Suprapubic skin (tissue), 4 donors: ENCODE results near the gene SLC39A13. TPM values are rescaled to one million over a fixed set of nuclear protein-coding genes. Genes with fewer than 3 reads are reported as not detected.

Experiments used
- DNase-seq, 2 donors: peaks; one replicate each; pipeline ENCODE4 v3.0.0-alpha.2; 2019; ENCODE audit warnings: low spot score in 2 of 2
- H3K27ac ChIP-seq: fragments of 200-600 bp; sonication (generic); one replicate; pipeline ENCODE4 v1.5.1; 2019
- H3K27me3 ChIP-seq: fragments of 200-600 bp; sonication (generic); one replicate; pipeline ENCODE4 v1.5.1; 2019
- H3K36me3 ChIP-seq: fragments of 200-600 bp; sonication (generic); one replicate; pipeline ENCODE4 v1.5.1; 2019
- H3K4me1 ChIP-seq: fragments of 200-600 bp; sonication (generic); one replicate; pipeline ENCODE4 v1.5.1; 2019
- H3K4me3 ChIP-seq: fragments of 200-600 bp; sonication (generic); one replicate; pipeline ENCODE4 v1.5.1; 2019; ENCODE audit warnings: mild to moderate bottlenecking
- H3K9me3 ChIP-seq: fragments of 200-600 bp; sonication (generic); one replicate; pipeline ENCODE4 v1.5.1; 2019
- CTCF ChIP-seq, 2 donors: fragments of 200-600 bp in 1 of 2; fragments of 450-650 bp in 1 of 2; sonication (generic) in 1 of 2; IDR thresholded peaks; one replicate each; pipeline ENCODE4 v1.5.1; 2016 to 2019; ENCODE audit warnings: antibody characterized with exemption in 2 of 2, mild to moderate bottlenecking in 1 of 2, moderate library complexity in 1 of 2
- EP300 ChIP-seq: sonication (generic); formaldehyde crosslinking; IDR thresholded peaks from one replicate; pipeline ENCODE4 v1.6.1; 2017; ENCODE audit warnings: antibody characterized with exemption
- POLR2A ChIP-seq, 2 donors: fragments of 450-650 bp; IDR thresholded peaks; one replicate each; pipeline ENCODE4 v1.6.1; 2017; ENCODE audit warnings: antibody characterized with exemption in 2 of 2, mild to moderate bottlenecking in 2 of 2, moderate library complexity in 2 of 2
- POLR2AphosphoS5 ChIP-seq, 3 donors: sonication (generic); formaldehyde crosslinking; IDR thresholded peaks; one replicate each; pipeline ENCODE4 v1.6.1; 2017; ENCODE audit warnings: antibody characterized with exemption in 3 of 3
- WGBS: methylation state at CpG from one replicate; pipeline ENCODE4 v1.1.5; 2018; 5-methylcytosine and 5-hydroxymethylcytosine counted together
- total RNA-seq, 4 donors: library from RNA; depleted of rRNA; stranded (reverse); fragments of >200 nt; gene quantifications; one replicate each; pipeline ENCODE4 v1.1.0, GENCODE V29; 2016

SLC39A13 gene
- total RNA-seq, 4 donors from 2014 or later: 45.5 to 53.8 (median 52.3) TPM

- WGBS: 75% methylated on average over 16 of the region's 32 CpGs
- no peaks in the 10 kb centered on the region for H3K27me3 ChIP-seq
- no peak for DNase-seq
- no peak within 1 kb of the TSS for H3K27ac ChIP-seq
- H3K4me1 ChIP-seq: no peaks in the 10 kb centered on the region
- no peaks in the 10 kb centered on the region for H3K36me3 ChIP-seq
- H3K9me3 ChIP-seq: no peaks in the 10 kb centered on the region
- TF ChIP-seq CTCF (IDR thresholded peaks at IDR 0.05) (no peak), EP300 (no peak), POLR2AphosphoS5 (IDR thresholded peaks at IDR 0.05) (no peak), POLR2A (IDR thresholded peaks at IDR 0.05) (no peak)
- no peak within 1 kb of the TSS for H3K4me3 ChIP-seq
Observed at GRCh38 chr11:47448566-47449427, 40.4 kb downstream of the SLC39A13 start, which contains the start of gene RAPSN. Gene RAPSN, minus strand, starts transcription at chr11:47449136. Its CDS starts 172 bp downstream, at chr11:47448964.

- DNase-seq: no peak
- no peak overlapping the region for H3K4me3 ChIP-seq
- no peak overlapping the region for H3K27ac ChIP-seq
- H3K27me3 ChIP-seq: no peaks in the 10 kb centered on the region
- H3K9me3 ChIP-seq: no peaks in the 10 kb centered on the region
- H3K36me3 ChIP-seq: no peaks in the 10 kb centered on the region
- TF ChIP-seq CTCF (IDR thresholded peaks at IDR 0.05) (no peak), POLR2AphosphoS5 (IDR thresholded peaks at IDR 0.05) (no peak), POLR2A (IDR thresholded peaks at IDR 0.05) (no peak), EP300 (no peak)
- no peaks in the 10 kb centered on the region for H3K4me1 ChIP-seq
- WGBS: 64% methylated on average over 6 of the region's 8 CpGs
Observed at GRCh38 chr11:47449541-47449940, 41.2 kb downstream of the SLC39A13 start.

- H3K4me3 ChIP-seq: no peak overlapping the region
- no peaks in the 10 kb centered on the region for H3K4me1 ChIP-seq
- DNase-seq: no peak
- no peaks in the 10 kb centered on the region for H3K36me3 ChIP-seq
- no peaks in the 10 kb centered on the region for H3K27me3 ChIP-seq
- H3K9me3 ChIP-seq: no peaks in the 10 kb centered on the region
- WGBS: 65% methylated on average over 4 of the region's 4 CpGs
- H3K27ac ChIP-seq: no peak overlapping the region
- no peak for TF ChIP-seq POLR2AphosphoS5 (IDR thresholded peaks at IDR 0.05)
- no peak for TF ChIP-seq POLR2A (IDR thresholded peaks at IDR 0.05)
- TF ChIP-seq EP300: no peak
- TF ChIP-seq CTCF (IDR thresholded peaks at IDR 0.05): no peak
Observed at GRCh38 chr11:47451436-47451835, 43.0 kb downstream of the SLC39A13 start.

- H3K27me3 ChIP-seq: no peaks in the 10 kb centered on the region
- H3K4me3 ChIP-seq: no peak overlapping the region
- no peak for DNase-seq
- TF ChIP-seq POLR2AphosphoS5 (IDR thresholded peaks at IDR 0.05) (no peak), EP300 (no peak), CTCF (IDR thresholded peaks at IDR 0.05) (no peak), POLR2A (IDR thresholded peaks at IDR 0.05) (no peak)
- no peak overlapping the region for H3K27ac ChIP-seq
- H3K4me1 ChIP-seq: no peaks in the 10 kb centered on the region
- 84% methylated on average over 4 of the region's 4 CpGs for whole genome bisulfite sequencing
- H3K9me3 ChIP-seq: no peaks in the 10 kb centered on the region
- no peaks in the 10 kb centered on the region for H3K36me3 ChIP-seq
Observed at GRCh38 chr11:47451990-47452389, 43.6 kb downstream of the SLC39A13 start.

- DNase-seq: no peak
- Histone ChIP-seq H3K27me3 (no peaks in the 10 kb centered on the region), H3K9me3 (no peaks in the 10 kb centered on the region), H3K4me1 (no peaks in the 10 kb centered on the region), H3K27ac (no peak overlapping the region), H3K36me3 (no peaks in the 10 kb centered on the region), H3K4me3 (no peak overlapping the region)
- 93% methylated on average over 8 of the region's 8 CpGs for WGBS
- TF ChIP-seq POLR2AphosphoS5 (IDR thresholded peaks at IDR 0.05) (no peak), EP300 (no peak), POLR2A (IDR thresholded peaks at IDR 0.05) (no peak), CTCF (IDR thresholded peaks at IDR 0.05) (no peak)
Observed at GRCh38 chr11:47453365-47453764, 45.0 kb downstream of the SLC39A13 start.
